GM12892 (cell line): ENCODE measurements around the gene ALDH1A3.

Source experiments
- POLR2A ChIP-seq: IDR thresholded peaks from 2 replicates; pipeline ENCODE4 v1.6.1; 2011; ENCODE audit warnings: low read depth, low read length, control low read depth
- POLR2AphosphoS5 ChIP-seq: IDR thresholded peaks from 2 replicates; pipeline ENCODE4 v1.6.1; 2011; ENCODE audit warnings: low read depth, low read length, control low read depth

DNA sequence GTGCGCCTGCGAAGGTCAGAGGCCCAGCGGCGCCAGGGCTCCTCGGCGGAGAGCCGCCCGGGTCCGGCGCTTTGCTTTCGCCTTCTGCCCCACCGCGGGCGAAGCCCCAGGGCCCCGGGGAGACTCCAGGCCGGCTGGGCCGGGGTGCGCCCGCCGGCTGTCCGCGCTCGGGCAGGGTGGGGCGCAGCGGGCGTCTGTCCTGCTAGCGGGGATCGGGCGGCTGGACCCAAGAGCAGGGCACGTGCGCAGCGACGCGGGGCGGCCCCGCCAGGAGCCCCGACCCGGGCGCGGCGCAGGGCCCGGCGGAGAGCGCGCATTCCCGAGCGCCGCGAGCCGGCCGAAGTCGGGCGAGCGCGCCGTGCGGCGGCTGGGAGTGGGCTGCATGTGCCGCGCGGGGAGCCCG is 569 bp upstream of the ALDH1A3 start:
- TF ChIP-seq POLR2AphosphoS5 = no peak
- TF ChIP-seq POLR2A = no peak
